SJCRH30 (cell line): Measurements from ENCODE around the gene VWA2. TPM values are rescaled to one million over a fixed set of nuclear protein-coding genes. Genes with fewer than 3 reads are reported as not detected.

Experiments
- DNase-seq, 2 experiments: peaks; one replicate each; pipeline ENCODE4 v3.0.0-alpha.2; 2015 to 2020
- H3K27ac ChIP-seq: fragments of 250-450 bp; sonication (Bioruptor Pico); 2 replicates; pipeline ENCODE4 v1.5.1; 2020; ENCODE audit warnings: mild to moderate bottlenecking, moderate library complexity
- H3K27me3 ChIP-seq: fragments of 250-450 bp; sonication (Bioruptor Pico); 2 replicates; pipeline ENCODE4 v1.5.1; 2020; ENCODE audit warnings: mild to moderate bottlenecking, moderate library complexity
- H3K36me3 ChIP-seq: fragments of 250-450 bp; sonication (Bioruptor Pico); 2 replicates; pipeline ENCODE4 v1.5.1; 2020; ENCODE audit warnings: mild to moderate bottlenecking, moderate library complexity
- H3K4me1 ChIP-seq: fragments of 250-450 bp; sonication (Bioruptor Pico); 2 replicates; pipeline ENCODE4 v1.5.1; 2020; ENCODE audit warnings: mild to moderate bottlenecking, moderate library complexity
- H3K4me3 ChIP-seq: fragments of 250-450 bp; sonication (Bioruptor Pico); 2 replicates; pipeline ENCODE4 v1.5.1; 2020; ENCODE audit warnings: mild to moderate bottlenecking, moderate library complexity
- H3K9me3 ChIP-seq: fragments of 250-450 bp; sonication (Bioruptor Pico); replicated peaks from 2 replicates; pipeline ENCODE4 v1.5.1; 2020; ENCODE audit warnings: mild to moderate bottlenecking, moderate library complexity
- total RNA-seq: library from RNA; depleted of rRNA; stranded (reverse); fragments of >200 nt; shearing (Covaris generic); gene quantifications from 2 replicates; pipeline ENCODE4 v1.2.3, GENCODE V29; 2014; rRNA removed

The VWA2 gene
- total RNA-seq, 1 experiment from 2014 or later = not detected

- Histone ChIP-seq H3K4me1 (peaks cover 16% of the 10 kb centered on the region), H3K9me3 (no peaks in the 10 kb centered on the region), H3K27me3 (no peaks in the 10 kb centered on the region), H3K36me3 (no peaks in the 10 kb centered on the region), H3K4me3 (no peak overlapping the region), H3K27ac (no peak overlapping the region)
- DNase-seq = no peak
Observed at GRCh38 chr10:114336823-114337509, 97.9 kb downstream of the VWA2 start.

GRCh38 chr10:114337510-114338462 is 98.7 kb downstream of the VWA2 start:
- no peak for DNase-seq

GRCh38 chr10:114340816-114341215 is 101.8 kb downstream of the VWA2 start:
- Histone ChIP-seq H3K4me1 (peaks cover 13% of the 10 kb centered on the region), H3K27me3 (no peaks in the 10 kb centered on the region), H3K36me3 (no peaks in the 10 kb centered on the region), H3K27ac (no peak overlapping the region), H3K9me3 (no peaks in the 10 kb centered on the region), H3K4me3 (no peak overlapping the region)
- DNase-seq = no peak

More at GRCh38 chr10:114337510-114338462, 98.7 kb downstream of the VWA2 start:
- no peaks in the 10 kb centered on the region for H3K9me3 ChIP-seq
- no peaks in the 10 kb centered on the region for H3K36me3 ChIP-seq
- no peaks in the 10 kb centered on the region for H3K27me3 ChIP-seq
- H3K4me1 ChIP-seq = peaks cover 16% of the 10 kb centered on the region
- H3K4me3 ChIP-seq = no peak overlapping the region
- H3K27ac ChIP-seq = no peak overlapping the region

Other genes starting within 250 kb of the VWA2 start
- gene ADRB1, start 195.4 kb upstream of the VWA2 start, total RNA-seq = 0.12 and 0.13 TPM in 2 replicates
- gene CCDC186, start 65.1 kb upstream of the VWA2 start, total RNA-seq = 10.7 and 11.4 TPM in 2 replicates
- 0.61 TPM in 2 replicates for gene TDRD1, start 59.9 kb upstream of the VWA2 start, total RNA-seq
- 1.8 and 2.2 TPM in 2 replicates for gene AFAP1L2, start 165.2 kb downstream of the VWA2 start, total RNA-seq